ENCODE measurements around the gene PDGFRB.

DNA sequence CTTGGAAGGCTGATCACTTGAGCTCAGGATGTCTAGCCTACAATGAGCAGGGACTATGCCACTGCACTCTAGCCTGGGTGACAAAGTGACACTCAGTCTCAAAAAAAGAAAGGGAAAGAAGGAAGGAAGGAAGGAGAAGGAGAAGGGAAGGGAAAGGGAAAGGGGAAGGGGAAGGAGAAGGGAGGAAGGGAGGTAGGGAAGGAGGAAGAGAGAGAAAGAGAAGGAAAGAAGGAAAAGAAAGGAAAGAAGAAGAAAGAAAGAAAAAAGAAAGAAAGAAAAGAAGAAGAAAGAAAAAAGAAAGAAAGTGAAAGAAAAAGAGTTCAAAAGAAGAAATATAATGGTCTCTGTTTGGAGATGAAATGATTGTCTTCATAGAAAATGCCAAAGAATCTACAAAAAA is 58.5 kb downstream of the PDGFRB start:
- TF ChIP-seq, protein P1, sequence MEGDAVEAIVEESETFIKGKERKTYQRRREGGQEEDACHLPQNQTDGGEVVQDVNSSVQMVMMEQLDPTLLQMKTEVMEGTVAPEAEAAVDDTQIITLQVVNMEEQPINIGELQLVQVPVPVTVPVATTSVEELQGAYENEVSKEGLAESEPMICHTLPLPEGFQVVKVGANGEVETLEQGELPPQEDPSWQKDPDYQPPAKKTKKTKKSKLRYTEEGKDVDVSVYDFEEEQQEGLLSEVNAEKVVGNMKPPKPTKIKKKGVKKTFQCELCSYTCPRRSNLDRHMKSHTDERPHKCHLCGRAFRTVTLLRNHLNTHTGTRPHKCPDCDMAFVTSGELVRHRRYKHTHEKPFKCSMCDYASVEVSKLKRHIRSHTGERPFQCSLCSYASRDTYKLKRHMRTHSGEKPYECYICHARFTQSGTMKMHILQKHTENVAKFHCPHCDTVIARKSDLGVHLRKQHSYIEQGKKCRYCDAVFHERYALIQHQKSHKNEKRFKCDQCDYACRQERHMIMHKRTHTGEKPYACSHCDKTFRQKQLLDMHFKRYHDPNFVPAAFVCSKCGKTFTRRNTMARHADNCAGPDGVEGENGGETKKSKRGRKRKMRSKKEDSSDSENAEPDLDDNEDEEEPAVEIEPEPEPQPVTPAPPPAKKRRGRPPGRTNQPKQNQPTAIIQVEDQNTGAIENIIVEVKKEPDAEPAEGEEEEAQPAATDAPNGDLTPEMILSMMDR (IDR thresholded peaks at IDR 0.05): no peak
- no peak for TF ChIP-seq POLR2A (IDR thresholded peaks at IDR 0.05)
